IMR-90 (cell line): ENCODE data around the gene IL23A. TPM values are rescaled to one million over a fixed set of nuclear protein-coding genes. Genes with fewer than 3 reads are reported as not detected.
A peak's percentile ranks its signal among the peaks of the same experiment; 100 is the strongest.

ENCODE experiments used
- ATAC-seq: fragments of 200-7000 bp; cut with Tn5 transposase; 2 replicates; pipeline ENCODE4 v1.9.1; 2020; ENCODE audit warnings: low read depth, mild to moderate bottlenecking, moderate library complexity
- BruUV-seq: library from RNA; stranded (reverse); fragments of 400-500 nt; replicated peaks from 2 replicates; lab custom pipeline; 2021; lab: Mats Ljungman, UMichigan
- CTCF ChIA-PET: fragments of 300-600 bp; formaldehyde crosslinking; extraction: SDS; loops from one replicate; lab custom pipeline; 2021; ENCODE audit warnings: antibody characterized with exemption; lab: Yijun Ruan, JAX
- POLR2A ChIA-PET: fragments of 300-600 bp; sonication (Branson Sonifier 250); formaldehyde crosslinking; loops from one replicate; lab custom pipeline; 2022; ENCODE audit warnings: antibody characterized with exemption; ENCODE audit not compliant: unreplicated experiment; lab: Charles Lee
- DNase-seq: peaks from one replicate; pipeline ENCODE4 v3.0.0; 2013
- H2AFZ ChIP-seq: replicated peaks from 2 replicates; pipeline ENCODE3; 2013; ENCODE audit warnings: low read length, mild to moderate bottlenecking; ENCODE audit not compliant: poor library complexity
- H2AK5ac ChIP-seq: 2 replicates; pipeline ENCODE4 v1.6.1; 2013; ENCODE audit warnings: low read depth, low read length, inconsistent platforms
- H2AK9ac ChIP-seq: replicated peaks from 2 replicates; pipeline ENCODE3; 2013; ENCODE audit warnings: mild to moderate bottlenecking, low read depth, low read length, moderate library complexity; ENCODE audit not compliant: poor library complexity
- H2BK120ac ChIP-seq: 2 replicates; pipeline ENCODE4 v1.6.1; 2013; ENCODE audit warnings: low read depth, low read length, inconsistent platforms
- H2BK15ac ChIP-seq: 3 replicates; pipeline ENCODE4 v1.6.1; 2013; ENCODE audit warnings: low read depth, low read length, inconsistent platforms
- H2BK20ac ChIP-seq: 2 replicates; pipeline ENCODE4 v1.6.1; 2013; ENCODE audit warnings: low read depth, mild to moderate bottlenecking, inconsistent platforms, low read length, moderate library complexity
- H2BK5ac ChIP-seq: 2 replicates; pipeline ENCODE4 v1.6.1; 2013; ENCODE audit warnings: mild to moderate bottlenecking, low read depth, low read length, inconsistent platforms; ENCODE audit not compliant: poor library complexity, severe bottlenecking
- H3K14ac ChIP-seq: replicated peaks from 2 replicates; pipeline ENCODE4 v1.6.1; 2013; ENCODE audit warnings: low read depth, low read length, inconsistent platforms
- H3K18ac ChIP-seq: 2 replicates; pipeline ENCODE4 v1.6.1; 2013; ENCODE audit warnings: low read depth, low read length, control low read depth
- H3K23ac ChIP-seq: 2 replicates; pipeline ENCODE4 v1.6.1; 2013; ENCODE audit warnings: low read depth, low read length, inconsistent platforms
- H3K27ac ChIP-seq: 2 replicates; pipeline ENCODE4 v1.5.1; 2013; ENCODE audit warnings: mild to moderate bottlenecking, control low read depth, low read length; ENCODE audit not compliant: insufficient read depth
- H3K27me3 ChIP-seq: 2 replicates; pipeline ENCODE4 v1.6.1; 2013; ENCODE audit warnings: low read length; ENCODE audit not compliant: control insufficient read depth, insufficient read depth
- H3K36me3 ChIP-seq: 2 replicates; pipeline ENCODE4 v1.6.1; 2013; ENCODE audit warnings: low read length, mixed read lengths; ENCODE audit not compliant: control insufficient read depth, insufficient read depth
- H3K4ac ChIP-seq: 2 replicates; pipeline ENCODE4 v1.6.1; 2013; ENCODE audit warnings: low read depth, low read length, inconsistent platforms
- H3K4me1 ChIP-seq: 2 replicates; pipeline ENCODE4 v1.6.1; 2013; ENCODE audit warnings: low read length, mixed read lengths; ENCODE audit not compliant: control insufficient read depth, insufficient read depth
- H3K4me2 ChIP-seq: 2 replicates; pipeline ENCODE4 v1.6.1; 2013; ENCODE audit warnings: low read depth, mild to moderate bottlenecking, control low read depth, low read length, moderate library complexity
- H3K4me3 ChIP-seq: 2 replicates; pipeline ENCODE4 v1.5.1; 2013; ENCODE audit warnings: low read depth, mild to moderate bottlenecking, control low read depth, low read length, moderate library complexity; ENCODE audit not compliant: insufficient read depth
- H3K56ac ChIP-seq: 2 replicates; pipeline ENCODE4 v1.6.1; 2013; ENCODE audit warnings: low read length, inconsistent platforms; ENCODE audit not compliant: insufficient read depth; ENCODE audit errors: extremely low read depth
- H3K79me1 ChIP-seq, 2 experiments: 2 replicates each; pipeline ENCODE4 v1.6.1; 2013; ENCODE audit warnings: low read length in 2 of 2, inconsistent platforms in 1 of 2, low read depth in 1 of 2
- H3K9ac ChIP-seq: 2 replicates; pipeline ENCODE4 v1.6.1; 2013; ENCODE audit warnings: low read depth, low read length, control low read depth
- H3K9me1 ChIP-seq: 2 replicates; pipeline ENCODE4 v1.6.1; 2013; ENCODE audit warnings: low read length, inconsistent platforms; ENCODE audit not compliant: insufficient read depth
- H3K9me3 ChIP-seq: 2 replicates; pipeline ENCODE4 v1.6.1; 2013; ENCODE audit warnings: low read length; ENCODE audit not compliant: control insufficient read depth, insufficient read depth
- H4K20me1 ChIP-seq: 2 replicates; pipeline ENCODE4 v1.6.1; 2013; ENCODE audit warnings: low read length, inconsistent platforms; ENCODE audit not compliant: insufficient read depth
- H4K5ac ChIP-seq: 2 replicates; pipeline ENCODE4 v1.6.1; 2013; ENCODE audit warnings: mild to moderate bottlenecking, low read depth, low read length, control low read depth
- H4K8ac ChIP-seq, 2 experiments: 2 replicates each; pipeline ENCODE4 v1.6.1; 2013; ENCODE audit warnings: low read depth in 2 of 2, low read length in 2 of 2, control low read depth in 1 of 2, inconsistent platforms in 1 of 2
- H4K91ac ChIP-seq: 2 replicates; pipeline ENCODE4 v1.6.1; 2013; ENCODE audit warnings: low read depth, low read length, inconsistent platforms; ENCODE audit not compliant: insufficient read depth
- FOS ChIP-seq: fragments of 150-350 bp; IDR thresholded peaks from 2 replicates; pipeline ENCODE4 v1.6.1; 2016; ENCODE audit warnings: low read depth, low read length
- POLR2A ChIP-seq: IDR thresholded peaks from 2 replicates; pipeline ENCODE4 v1.6.1; 2012; ENCODE audit warnings: mild to moderate bottlenecking, low read depth, low read length
- WGBS, 2 experiments: methylation state at CpG; one replicate each; pipeline versions ENCODE4 v1.1.5 to v1.1.7; 2013; ENCODE audit warnings: missing lambda C conversion rate in 2 of 2; ENCODE audit not compliant: insufficient read length in 1 of 2; ENCODE audit errors: extremely low coverage in 2 of 2; 5-methylcytosine and 5-hydroxymethylcytosine counted together
- dilution Hi-C: fragments of 300-500 bp; cut with HindIII; formaldehyde crosslinking; loops from one replicate; pipeline ENCODE4 v1.14.3; 2018; ENCODE audit warnings: low sequenced_read_pairs; ENCODE audit not compliant: unreplicated experiment
- in situ Hi-C: fragments of 300-500 bp; cut with MboI; formaldehyde crosslinking; loops from 3 replicates; pipeline ENCODE4 v1.14.3; 2019; ENCODE audit warnings: low sequenced_read_pairs, inconsistent platforms, mixed read lengths
- intact Hi-C: fragments of 100-400 bp; cut with micrococcal nuclease; formaldehyde crosslinking; loops from 2 replicates; pipeline ENCODE4 v1.10.0; 2022
- polyA plus RNA-seq, 3 experiments: library from polyadenylated mRNA; depleted of rRNA; stranded (reverse); fragments of >200 nt; gene quantifications; 2 replicates each; pipeline ENCODE4 v1.2.3, GENCODE V29; 2012; ENCODE audit warnings: low replicate concordance in 1 of 3
- total RNA-seq: library from RNA; depleted of rRNA; stranded (reverse); fragments of >200 nt; gene quantifications from 2 replicates; pipeline ENCODE4 v1.2.3, GENCODE V29; 2012

The IL23A gene
- total and polyA plus RNA-seq, 2 of the 4 experiments (the other 2 are of a cell fraction): 0.55 TPM; not detected in 1

DNA sequence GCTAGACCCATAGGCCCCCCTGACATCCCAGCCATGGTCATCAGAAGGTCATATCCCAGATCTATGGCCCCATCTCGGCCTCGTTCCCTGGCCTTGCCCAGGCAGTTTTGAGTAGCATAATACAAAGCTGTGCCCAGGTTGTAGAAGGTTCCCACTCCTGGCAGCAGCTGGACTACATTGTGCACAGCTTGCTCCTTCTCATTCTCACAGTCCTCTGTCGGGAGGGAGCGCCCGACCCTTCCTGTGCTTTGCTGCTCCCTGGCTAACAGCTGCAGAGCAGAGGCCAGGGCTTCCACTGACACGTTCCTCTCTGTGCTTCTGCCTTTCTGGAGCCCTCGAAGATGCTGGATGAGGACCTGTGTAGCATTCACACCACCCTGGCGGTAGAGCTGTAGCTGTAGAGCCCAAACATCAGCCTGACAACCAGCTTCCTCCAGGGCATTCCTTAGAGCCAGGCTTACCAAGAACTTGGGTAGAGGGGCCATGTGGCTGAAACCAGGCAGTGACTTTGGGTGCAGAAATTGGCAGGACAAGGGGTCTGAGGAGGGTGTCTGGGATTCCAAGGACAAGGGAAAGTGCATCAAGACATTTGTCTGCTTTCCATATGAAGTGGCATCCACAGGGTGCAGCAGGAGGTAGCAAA, 22.9 kb downstream of the IL23A start:
- Histone ChIP-seq H3K14ac (no peak overlapping the region), H3K4me2 (no peak overlapping the region), H3K18ac (no peak overlapping the region), H2BK20ac (no peak overlapping the region), H3K79me1 (peaks cover 3 to 27% of the 10 kb centered on the region in 2 experiments; a peak in 3 of 4 replicates), H2BK120ac (no peak overlapping the region), H3K4ac (no peak overlapping the region), H3K4me1 (no peaks in the 10 kb centered on the region), H2AFZ (peak overlapping the region; percentile 23), H3K27me3 (no peaks in the 10 kb centered on the region), H3K9ac (no peak overlapping the region), H4K5ac (peak overlapping the region; percentile 28; the same call in 1 of the 2 replicates), H4K20me1 (peaks cover 13% of the 10 kb centered on the region; the same call in 1 of the 2 replicates), H3K9me3 (no peaks in the 10 kb centered on the region), H3K9me1 (0 out of 2 replicates have a peak, but pooled peaks cover 3% of the 10 kb centered on the region), H2AK5ac (no peak overlapping the region), H3K23ac (no peak overlapping the region), H2AK9ac (peak overlapping the region; percentile 8), H3K27ac (no peak overlapping the region), H4K91ac (no peak overlapping the region), H3K4me3 (no peak overlapping the region), H2BK15ac (no peak overlapping the region), H4K8ac (peak overlapping the region in 1 of 2 experiments; percentile 39; a peak in 2 of 4 replicates), H3K56ac (no peak overlapping the region), H3K36me3 (peaks cover 1% of the 10 kb centered on the region; the same call in 1 of the 2 replicates), H2BK5ac (no peak overlapping the region)
- dilution Hi-C loops (no loop called here), intact Hi-C loops (no loop called here), in situ Hi-C loops (no loop called here)
- ChIA-PET CTCF (no interaction called here), POLR2A (no interaction called here)
- WGBS, 2 experiments: 38% methylated on average over 4 of the region's 8 CpGs; no CpG with 5 or more reads in 1 of the 2 experiments
- BruUV-seq: no TSS peak
- no peak for DNase-seq
- TF ChIP-seq FOS (no peak), POLR2A (no peak)
- ATAC-seq: no peak
